Measurements from ENCODE around the gene ARL5A.

ARL5A gene

DNA sequence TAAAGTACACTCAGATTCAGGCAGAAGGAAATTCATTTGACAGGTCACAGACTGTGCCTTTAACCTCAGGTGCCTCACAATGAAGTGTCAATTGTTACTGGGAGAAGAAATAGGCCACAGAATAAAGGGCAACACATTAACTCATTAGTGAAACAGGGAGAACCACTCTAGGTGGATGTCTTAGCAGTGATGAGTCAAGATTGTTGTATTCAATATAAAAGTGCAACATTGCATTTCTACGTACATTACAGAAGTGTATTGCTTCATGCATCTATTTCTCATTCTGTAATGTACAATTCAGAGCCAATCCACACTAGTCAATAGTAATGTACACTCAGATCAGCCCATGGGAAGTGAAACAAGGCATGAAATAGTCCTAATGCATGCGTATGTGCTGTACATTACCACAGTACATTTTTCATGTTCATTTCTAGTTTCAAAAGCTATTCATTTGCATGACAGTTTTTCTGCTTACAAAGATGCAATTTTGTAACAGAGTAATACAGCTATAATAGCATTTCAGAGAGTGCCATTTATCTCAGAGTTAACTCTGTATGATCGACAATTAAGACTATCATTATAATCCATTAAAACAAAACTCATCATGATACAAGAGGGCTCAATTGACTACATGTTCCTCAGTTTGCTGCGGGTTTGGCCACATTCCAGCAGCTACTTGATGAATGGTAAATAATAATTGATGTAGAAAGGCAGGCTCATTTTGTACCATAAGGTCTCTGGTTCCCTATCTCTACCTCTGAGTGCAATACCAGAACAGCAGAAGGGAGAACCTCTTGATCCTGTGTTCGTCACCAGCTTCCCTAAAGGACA is 12.2 kb upstream of the ARL5A start:
- peak; percentile 87 to 88 for DNase-seq

DNA sequence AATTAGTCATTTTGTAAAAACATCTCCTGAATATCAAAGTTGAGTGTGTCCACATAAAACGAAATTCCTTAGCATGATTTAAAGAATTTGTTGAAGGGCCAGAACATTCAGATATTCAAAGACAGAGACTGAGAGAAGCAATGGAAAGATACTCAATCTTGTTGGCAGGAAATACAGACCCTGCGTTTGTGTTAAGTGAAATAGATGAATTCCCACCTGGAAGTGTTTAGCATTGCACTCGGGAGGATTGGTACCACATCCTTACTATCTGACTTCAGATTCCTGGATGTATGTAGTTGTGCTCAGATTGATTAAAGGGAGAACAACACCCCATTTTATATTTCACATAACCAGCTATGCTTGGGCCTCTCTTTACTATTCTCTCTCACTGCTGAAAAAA is 9.7 kb upstream of the ARL5A start:
- no peak for DNase-seq

GRCh38 chr2:151833984-151834383 is 5.8 kb upstream of the ARL5A start:
- peak; percentile 22 to 40 for DNase-seq

GRCh38 chr2:151830961-151831360 is 2.7 kb upstream of the ARL5A start:
- no peak for DNase-seq

DNA sequence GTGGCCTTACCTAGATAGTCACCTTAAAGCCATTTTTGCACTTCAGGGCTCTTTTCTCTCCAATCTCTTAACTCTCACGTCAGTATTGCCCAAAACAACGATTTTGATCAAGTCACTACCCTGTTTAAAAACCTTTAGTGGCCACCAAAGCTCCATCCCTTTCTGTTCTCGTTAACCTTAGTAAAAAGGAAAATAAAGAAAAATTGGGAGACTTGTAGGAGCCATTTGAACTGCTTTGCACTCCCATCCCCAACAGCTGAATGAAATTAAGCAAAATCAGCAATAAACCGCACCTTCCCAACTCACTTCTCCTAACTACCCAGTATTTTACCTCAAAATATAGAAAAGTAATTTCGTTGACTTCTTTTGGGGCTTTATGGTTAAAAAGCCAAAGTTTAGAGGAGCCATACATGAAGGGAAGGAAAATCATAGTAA is 686 bp upstream of the ARL5A start:
- DNase-seq = no peak

DNA sequence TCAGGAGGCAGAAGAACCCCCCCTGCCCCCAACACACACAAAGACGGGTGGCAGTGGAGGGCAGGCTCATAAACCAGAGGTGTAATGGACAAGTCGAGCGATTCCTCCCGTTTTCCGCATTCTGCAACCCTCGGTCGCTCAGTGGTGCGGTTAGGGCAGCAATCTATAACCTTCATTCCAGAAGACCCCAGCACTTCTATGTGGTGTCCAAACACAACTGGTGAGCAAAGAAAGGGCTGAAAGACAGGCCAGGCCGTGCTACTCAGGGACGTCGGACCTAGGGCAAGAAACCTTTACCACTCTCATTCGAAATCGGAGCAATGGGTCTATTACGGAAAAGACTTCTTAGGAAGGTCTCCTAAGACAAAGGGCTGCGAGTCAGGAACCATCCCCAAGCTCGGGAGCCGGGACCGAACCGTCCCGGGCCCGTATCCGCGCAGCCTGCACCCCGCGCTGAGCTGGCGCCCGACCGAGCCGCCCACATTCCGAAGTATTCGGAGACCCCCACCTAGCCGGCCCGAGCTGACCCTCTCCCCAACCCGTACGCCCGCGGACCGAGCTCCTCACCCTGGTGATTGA is 568 bp downstream of the ARL5A start:
- DNase-seq = peak in 1 of 2 donors; percentile 28

DNA sequence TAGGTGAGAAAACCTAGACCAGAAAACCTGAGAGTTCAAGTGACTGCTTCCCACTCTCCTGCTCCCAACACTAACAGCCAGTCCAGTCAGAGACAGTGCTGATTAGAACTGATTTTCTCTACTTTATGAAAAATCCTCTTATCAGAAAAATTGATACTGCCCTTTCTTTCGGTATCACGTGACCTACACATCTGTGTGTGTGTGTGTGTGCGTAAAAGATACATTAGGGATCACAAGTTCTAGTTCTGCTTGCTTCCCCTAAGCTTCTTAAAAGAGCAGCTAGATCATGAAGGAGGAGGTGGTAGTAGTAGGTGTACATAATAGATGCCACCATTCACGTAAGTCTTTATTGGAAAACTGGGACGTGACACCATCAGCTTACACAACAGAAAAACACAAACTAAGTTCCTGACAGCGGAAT is 1.5 kb downstream of the ARL5A start:
- DNase-seq = peak; percentile 8 to 46

GRCh38 chr2:151824886-151825285 is 3.3 kb downstream of the ARL5A start:
- no peak for DNase-seq

- DNase-seq = no peak
Observed at GRCh38 chr2:151823651-151824050, 4.6 kb downstream of the ARL5A start.

GRCh38 chr2:151819920-151820319 is 8.3 kb downstream of the ARL5A start:
- DNase-seq = no peak

DNA sequence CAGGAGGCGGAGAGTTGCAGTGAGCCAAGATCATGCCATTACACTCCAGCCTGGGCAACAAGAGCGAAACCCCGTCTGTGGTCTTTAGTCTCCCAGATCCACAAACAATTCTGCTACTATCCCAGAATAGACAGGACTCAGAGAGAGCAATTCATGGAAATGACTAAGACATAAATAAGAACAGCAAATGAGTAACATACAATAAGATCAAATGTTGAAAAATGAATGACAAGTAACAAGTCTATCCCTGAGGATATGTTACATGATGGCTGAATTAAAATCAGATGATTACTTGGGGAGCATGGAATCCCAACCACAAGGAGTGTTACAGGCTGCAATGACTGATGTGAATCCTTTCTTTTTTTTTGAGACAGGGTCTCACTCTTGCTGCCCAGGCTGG is 10.3 kb downstream of the ARL5A start:
- no peak for DNase-seq

DNA sequence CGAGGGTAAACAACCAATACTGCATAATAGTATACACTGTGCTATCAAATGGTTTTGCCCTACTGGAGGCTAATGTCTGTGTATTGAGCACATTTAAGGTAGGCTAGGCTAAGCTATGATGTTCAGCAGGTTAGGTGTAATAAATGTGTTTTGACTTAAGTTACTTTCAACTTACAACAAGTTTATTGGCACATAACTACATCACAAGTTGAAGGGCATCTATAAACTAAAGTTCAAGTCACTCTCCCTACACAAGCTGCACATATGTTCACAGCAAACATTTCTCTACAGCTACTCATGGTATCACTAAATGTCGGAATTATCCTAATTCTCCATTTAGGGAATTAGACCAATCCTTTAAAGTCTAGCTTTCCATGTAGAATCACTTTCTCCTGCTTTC is 11.4 kb downstream of the ARL5A start:
- DNase-seq = no peak

GRCh38 chr2:151815821-151816489 is 12.3 kb downstream of the ARL5A start:
- DNase-seq = no peak

DNA sequence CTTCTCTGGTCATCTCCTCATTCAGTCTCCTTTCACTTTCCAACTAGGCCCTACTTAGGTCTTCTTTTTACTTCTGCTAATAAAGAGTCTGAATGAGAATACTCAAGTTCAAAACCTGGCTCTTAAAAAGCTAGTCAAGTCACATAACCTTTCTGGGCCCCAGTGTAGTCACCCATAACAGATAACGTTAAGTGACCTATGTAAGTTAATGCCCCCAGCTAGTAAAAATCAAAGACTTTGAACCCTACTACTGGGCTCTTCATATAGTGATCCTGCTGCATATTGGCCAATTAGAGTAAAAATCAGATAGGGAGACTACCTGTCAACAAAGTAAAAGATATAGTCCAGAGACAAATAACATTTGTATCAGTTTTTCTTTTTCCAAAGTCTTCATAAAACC is 17.7 kb downstream of the ARL5A start:
- DNase-seq = no peak

GRCh38 chr2:151809073-151809383 is 19.2 kb downstream of the ARL5A start:
- no peak for DNase-seq

DNA sequence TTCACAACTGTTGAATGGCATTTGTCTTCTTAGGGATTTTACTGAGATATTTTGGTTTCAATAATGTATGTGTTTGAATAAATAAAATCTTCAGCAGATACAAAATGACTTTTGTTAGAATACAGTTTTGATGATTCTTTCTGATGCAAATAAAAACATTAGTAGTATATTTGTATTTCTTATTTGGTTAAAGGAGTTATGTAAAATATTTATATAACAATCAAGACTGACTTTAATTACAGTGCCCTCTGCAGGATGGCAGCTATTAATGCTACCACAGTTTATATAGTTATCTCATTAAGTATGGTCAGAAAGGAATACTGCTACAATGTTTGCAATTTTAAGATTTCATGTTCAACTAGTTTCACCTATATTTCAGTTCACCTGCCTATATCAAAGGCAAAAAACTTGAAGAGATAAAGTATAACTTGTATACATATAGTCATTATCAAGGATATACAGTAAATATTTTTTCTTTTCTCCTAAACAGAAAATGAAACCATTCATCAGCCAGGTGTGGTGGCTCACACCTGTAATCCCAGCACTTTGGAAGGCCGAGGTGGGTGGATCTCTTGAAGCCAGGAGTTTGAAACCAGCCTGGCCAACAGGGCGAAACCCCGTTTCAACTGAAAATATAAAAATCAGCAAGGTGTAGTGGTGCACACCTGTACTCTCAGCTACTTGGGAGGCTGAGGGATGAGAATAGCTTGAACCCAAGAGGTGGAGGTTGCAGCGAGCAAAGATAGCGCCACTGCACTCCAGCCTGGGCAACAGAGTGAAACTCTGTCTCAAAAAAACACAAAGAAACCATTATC is 19.8 kb downstream of the ARL5A start:
- peak in 1 of 2 donors; percentile 46 for DNase-seq

GRCh38 chr2:151805961-151806360 is 22.3 kb downstream of the ARL5A start:
- DNase-seq = no peak

DNA sequence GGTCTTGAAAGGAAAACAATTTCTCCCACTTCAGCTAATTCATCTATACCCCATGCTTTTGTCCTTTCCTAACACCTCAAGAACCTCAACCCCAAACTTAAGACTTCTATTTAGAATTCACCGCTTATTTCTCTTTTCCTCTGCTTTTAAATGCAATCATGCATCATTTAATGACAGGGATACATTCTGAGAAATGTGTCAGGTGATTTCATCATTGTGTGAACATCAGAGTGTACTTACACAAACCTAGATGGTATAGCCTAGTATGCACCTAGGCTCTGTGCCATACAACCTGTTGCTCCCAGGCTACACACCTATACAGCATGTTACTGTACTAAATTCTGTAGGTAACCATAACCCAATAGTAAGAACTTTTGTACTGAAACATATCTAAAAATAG is 22.9 kb downstream of the ARL5A start:
- no peak for DNase-seq

- DNase-seq = no peak
Observed at GRCh38 chr2:151803811-151804210, 24.4 kb downstream of the ARL5A start.

DNA sequence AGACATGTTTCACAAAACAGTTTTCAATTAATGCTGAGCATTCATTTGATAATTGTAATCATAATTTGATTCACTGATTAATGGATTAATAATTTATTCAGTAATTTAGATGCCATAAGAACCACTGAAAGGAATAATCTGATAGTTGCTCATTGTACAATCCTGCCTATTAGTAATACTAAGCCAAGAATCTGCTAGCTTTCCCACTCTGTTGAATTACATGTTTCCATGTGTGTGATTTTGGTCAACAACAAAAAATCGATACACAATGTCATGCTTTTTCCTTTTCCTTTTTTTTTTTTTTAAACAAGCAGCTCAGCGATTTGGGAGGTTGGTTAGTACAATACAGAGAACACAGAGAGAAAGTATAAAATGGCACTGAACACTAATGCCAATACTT is 25.9 kb downstream of the ARL5A start:
- DNase-seq = no peak

GRCh38 chr2:151799886-151800292 is 28.3 kb downstream of the ARL5A start:
- DNase-seq = no peak

DNA sequence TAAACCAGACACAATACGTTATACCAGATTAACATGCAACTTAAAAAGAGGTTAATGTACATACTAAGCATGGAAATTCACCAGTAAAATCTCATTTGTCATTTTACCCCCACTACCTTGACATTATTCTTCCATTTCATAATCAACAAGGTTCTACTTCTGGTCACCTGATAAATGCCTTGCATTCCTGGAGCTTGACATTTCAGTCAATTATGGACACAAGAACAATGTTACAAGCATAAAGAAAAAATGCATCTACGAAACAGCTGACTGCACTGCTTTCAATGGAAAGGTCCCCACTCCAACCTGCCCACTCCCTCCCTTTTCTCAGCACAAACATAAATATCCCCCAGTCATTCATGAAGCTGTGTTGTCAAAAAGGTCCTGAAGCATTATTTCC is 31.4 kb downstream of the ARL5A start:
- no peak for DNase-seq

GRCh38 chr2:151795646-151796240 is 32.5 kb downstream of the ARL5A start:
- DNase-seq = no peak
